A172 (cell line): ENCODE measurements around the gene BICRA. TPM values are rescaled to one million over a fixed set of nuclear protein-coding genes. Genes with fewer than 3 reads are reported as not detected.
"Not testable (repeated sequence)": the region's sequence is repeated elsewhere in the genome, so short reads cannot be mapped to it uniquely, and the experiment has no call there.

Source experiments
- DNase-seq: peaks from one replicate; pipeline ENCODE4 v3.0.0-alpha.2; 2015; ENCODE audit warnings: low spot score
- total RNA-seq: library from RNA; depleted of rRNA; stranded (reverse); fragments of >200 nt; shearing (Covaris generic); gene quantifications from 2 replicates; pipeline ENCODE4 v1.2.3, GENCODE V29; 2014; rRNA removed

The BICRA gene
- 0.79 TPM in 1 of 2 replicates, not detected in the other for total RNA-seq

GRCh38 chr19:47608969-47609905 lies at the start of gene BICRA:
TSS of gene BICRA (plus strand) at chr19:47609134. CDS start at chr19:47673575, 64,441 bp downstream.
- DNase-seq, result peak; percentile 40

GRCh38 chr19:47560999-47561398 lies 47.9 kb upstream of the BICRA start:
- DNase-seq, result no peak

DNA sequence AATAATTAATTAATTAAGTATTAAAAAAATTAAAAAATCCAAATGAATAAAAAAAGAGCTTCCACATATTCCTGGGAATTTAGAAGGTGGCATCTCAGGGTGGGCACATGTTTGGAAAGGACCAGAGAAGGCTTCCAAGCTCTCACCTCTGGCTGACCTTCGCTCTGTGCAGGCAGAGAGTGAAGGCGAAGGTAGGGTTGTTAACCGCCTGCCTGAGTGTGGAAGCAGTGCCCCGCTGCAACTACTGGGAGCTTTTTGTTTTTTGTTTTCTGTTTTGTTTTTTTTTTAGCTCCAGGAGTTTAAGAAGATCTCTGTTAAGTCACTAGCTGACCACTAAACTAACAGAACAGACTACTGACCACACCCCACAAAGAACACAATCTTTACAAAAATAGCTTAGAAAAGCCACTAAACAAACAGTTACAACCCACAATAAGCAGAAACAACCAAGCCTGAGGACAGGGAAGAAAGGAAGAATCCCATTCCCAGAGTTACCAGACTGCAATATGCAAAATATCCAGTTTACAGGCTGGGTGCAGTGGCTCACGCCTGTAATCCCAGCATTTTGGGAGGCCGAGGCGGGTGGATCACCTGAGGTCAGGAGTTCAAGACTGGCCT lies 47.4 kb upstream of the BICRA start:
- peak; percentile 13 for DNase-seq

DNA sequence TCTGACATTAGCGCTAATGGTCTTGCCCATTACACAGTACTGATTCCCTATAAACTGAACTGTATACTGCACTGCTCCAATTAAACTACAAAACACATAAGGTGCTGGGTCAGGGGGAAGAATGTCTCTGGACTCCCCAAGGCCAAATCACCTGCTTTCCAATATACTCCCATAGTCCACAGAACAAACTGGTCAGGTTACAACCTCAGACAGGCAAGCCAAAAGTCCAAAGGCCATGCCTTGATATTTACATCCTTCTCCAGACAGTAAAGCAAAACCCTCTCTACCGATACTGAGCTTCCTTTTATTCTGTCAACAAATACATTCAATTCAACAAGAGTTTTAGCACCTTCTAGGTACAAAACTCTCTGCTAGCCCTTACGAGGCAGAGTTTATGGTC lies 44.9 kb upstream of the BICRA start:
- DNase-seq, result no peak

- no peak for DNase-seq
Measured at GRCh38 chr19:47569331-47569730, 39.6 kb upstream of the BICRA start.

- DNase-seq, result no peak
Measured at GRCh38 chr19:47572635-47573034, 36.3 kb upstream of the BICRA start.

GRCh38 chr19:47573071-47574026 lies 35.6 kb upstream of the BICRA start, which contains the start of gene ZNF541:
TSS of gene ZNF541 (minus strand) at chr19:47573148. CDS start at chr19:47555856, 17,292 bp downstream.
- DNase-seq, result no peak

DNA sequence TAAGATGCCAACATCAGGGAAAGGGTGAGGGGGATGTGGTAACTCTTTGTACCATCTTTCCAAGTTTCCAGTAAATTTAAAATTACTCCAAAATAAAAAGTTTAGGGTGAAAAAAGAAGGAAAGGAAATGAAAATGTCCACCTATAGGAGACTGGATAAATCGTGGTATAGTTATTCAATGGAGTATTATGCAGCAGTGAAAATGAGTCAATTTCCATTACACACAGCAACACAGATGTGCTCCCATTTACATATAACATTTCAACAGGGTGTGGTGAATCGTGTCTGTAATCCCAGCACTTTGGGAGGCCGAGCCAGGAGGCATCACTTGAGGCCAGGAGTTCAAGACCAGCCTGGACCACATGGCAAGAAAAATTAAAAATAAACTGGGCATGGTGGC lies 28.5 kb upstream of the BICRA start:
- DNase-seq, result no peak

GRCh38 chr19:47581605-47582319 lies 27.2 kb upstream of the BICRA start:
- no peak for DNase-seq

GRCh38 chr19:47582320-47582909 lies 26.5 kb upstream of the BICRA start:
- peak; percentile 44 for DNase-seq

- DNase-seq, result not testable (repeated sequence)
Measured at GRCh38 chr19:47583161-47583560, 25.8 kb upstream of the BICRA start.

DNA sequence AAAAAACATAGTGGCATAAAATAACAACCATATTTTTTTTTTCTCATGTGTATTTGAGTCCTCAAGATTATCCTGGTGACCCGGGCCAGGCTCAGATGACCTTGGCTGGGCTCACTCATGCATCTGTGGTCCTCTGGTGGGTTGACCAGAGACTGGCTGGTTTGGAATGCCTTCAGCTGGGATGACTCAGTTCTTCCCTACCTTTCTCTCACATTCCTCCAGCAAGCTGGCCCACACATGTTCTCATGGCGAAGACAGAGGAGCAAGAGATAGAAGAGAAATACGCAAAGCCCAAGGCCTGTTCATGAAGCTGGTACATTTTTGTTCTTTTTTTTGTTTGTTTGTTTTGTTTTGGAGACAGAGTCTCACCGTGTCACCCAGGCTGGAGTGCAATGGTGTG lies 21.6 kb upstream of the BICRA start:
- DNase-seq, result no peak

- no peak for DNase-seq
Measured at GRCh38 chr19:47589824-47590223, 19.1 kb upstream of the BICRA start.

DNA sequence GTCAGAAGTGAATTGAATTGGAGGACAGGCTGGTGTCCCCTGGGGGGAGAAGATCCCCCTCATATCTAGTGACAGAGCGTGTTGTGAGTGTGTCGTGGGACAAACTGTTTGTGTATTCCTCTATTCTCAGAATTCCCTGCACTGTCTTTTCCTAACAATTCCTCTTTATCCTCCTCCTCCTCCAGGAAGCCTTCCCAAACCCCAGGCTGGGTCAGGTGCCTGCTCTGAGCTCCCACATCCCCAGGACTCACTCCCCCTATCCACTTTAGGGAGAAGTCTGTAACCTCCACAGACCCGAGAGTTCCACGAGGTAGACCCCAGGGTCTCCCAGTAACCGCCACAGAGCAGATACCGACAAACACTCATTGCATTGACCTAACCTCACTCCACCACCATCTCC lies 15.1 kb upstream of the BICRA start:
- DNase-seq, result no peak

- DNase-seq, result no peak
Measured at GRCh38 chr19:47595944-47596343, 13.0 kb upstream of the BICRA start.

- peak; percentile 92 for DNase-seq
Measured at GRCh38 chr19:47598407-47599349, 10.3 kb upstream of the BICRA start.

DNA sequence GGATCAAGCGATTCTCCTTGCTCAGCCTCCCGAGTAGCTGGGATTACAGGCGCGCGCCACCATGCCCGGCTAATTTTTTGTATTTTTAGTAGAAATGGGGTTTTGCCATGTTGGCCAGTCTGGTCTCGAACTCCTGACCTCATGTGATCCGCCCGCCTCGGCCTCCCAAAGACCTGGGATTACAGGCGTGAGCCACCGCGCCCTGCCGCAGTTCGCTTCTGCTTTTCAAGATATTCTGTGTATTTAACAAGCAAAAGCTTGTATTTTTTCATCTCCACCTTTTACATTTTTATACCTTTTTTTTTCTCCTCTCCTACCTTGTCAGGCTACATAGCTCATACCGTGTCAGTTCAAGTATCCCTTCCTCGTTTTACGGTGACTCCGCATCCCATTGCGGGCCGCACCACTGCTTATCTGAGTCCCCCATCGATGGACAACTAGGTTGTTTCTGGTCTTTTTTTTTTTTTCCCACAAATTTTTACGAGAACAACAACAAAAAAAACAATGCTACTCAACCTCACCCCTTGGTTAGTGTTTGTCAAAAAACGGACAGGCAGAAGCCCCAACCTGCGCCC lies 9.2 kb upstream of the BICRA start:
- DNase-seq, result not testable (repeated sequence)

- peak; percentile 92 for DNase-seq
Measured at GRCh38 chr19:47600246-47601179, 8.4 kb upstream of the BICRA start.
